ENCODE data around the gene JKAMP. TPM values are rescaled to one million over a fixed set of nuclear protein-coding genes. Genes with fewer than 3 reads are reported as not detected.
A peak's percentile ranks its signal among the peaks of the same experiment; 100 is the strongest.

JKAMP gene
- total and polyA plus RNA-seq, 2 of the 8 experiments (the other 6 are each of a cell fraction or from before 2014, with no cell fraction given) = 34.9 to 182 TPM

DNA sequence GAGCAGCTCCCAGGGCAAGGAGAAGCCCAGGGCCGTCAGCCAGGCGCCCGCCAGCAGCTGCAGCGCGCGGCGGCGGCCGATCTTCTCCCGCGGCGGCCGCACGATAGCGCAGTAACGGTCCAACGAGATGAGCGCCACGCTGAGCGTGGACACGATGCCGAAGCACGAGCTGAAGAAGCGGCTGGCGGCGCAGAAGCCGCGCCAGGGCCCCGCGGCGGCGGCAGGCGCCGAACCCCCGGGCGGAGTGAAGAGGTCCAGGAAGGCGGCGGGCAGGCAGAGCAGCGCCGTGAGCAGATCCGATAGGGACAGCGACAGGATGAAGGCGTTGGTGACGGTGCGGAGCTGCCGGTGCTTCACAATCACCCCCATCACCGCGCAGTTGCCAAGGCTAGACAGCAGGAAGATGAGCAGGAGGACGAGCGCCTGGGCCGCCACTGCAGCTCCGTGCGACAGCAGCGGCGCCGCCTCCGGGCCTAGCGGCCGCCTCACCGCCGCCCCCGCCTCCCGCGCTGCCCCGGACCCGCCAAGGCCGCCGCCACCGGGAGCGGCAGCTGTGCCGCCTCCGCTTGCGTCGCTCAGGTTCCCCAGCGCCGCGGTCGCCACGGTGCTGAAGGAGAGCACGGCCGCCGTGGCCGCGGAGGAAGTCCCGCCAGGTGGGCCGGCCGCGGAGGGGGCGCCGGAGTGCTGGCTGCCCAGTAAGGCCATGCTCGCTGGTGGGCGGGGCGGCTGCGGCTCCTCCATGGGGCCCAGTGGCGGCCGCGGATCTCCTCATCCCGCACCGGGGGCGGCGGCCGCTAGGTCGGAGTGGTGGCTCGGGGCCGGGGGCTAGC lies 19.6 kb upstream of the JKAMP start (continued):
- TF ChIP-seq HDAC2 (IDR thresholded peaks at IDR 0.05; ENCODE audit: borderline replicate concordance in 1 of 2, low read depth in 2 of 2, low read length in 2 of 2) (0 out of 4 replicates have a peak, but pooled peaks of 1 of the 2 experiments have one; percentile 35), CHD2 (IDR thresholded peaks at IDR 0.05; ENCODE audit: low read length) (no peak), CREB1 (IDR thresholded peaks at IDR 0.05) (no peak), RXRA (IDR thresholded peaks at IDR 0.05; ENCODE audit: insufficient read depth, low read depth, low read length) (no peak), POLR2AphosphoS5 (IDR thresholded peaks at IDR 0.05; ENCODE audit: low read depth, low read length) (no peak), ZNF274 (IDR thresholded peaks at IDR 0.05; ENCODE audit: borderline replicate concordance, extremely low read depth, low read length) (no peak), POLR2A (IDR thresholded peaks at IDR 0.05; ENCODE audit: control extremely low read depth in 1 of 2, low read depth in 2 of 2, low read length in 2 of 2) (no peak), BACH1 (IDR thresholded peaks at IDR 0.05; ENCODE audit: low read length) (no peak), CBX5 (IDR thresholded peaks at IDR 0.05; ENCODE audit: low read depth, low read length) (no peak), SP4 (IDR thresholded peaks at IDR 0.05; ENCODE audit: low read length) (no peak), SUZ12 (IDR thresholded peaks at IDR 0.05; ENCODE audit: low read length) (0 out of 2 replicates have a peak, but pooled peaks have one; percentile 39), RFX5 (IDR thresholded peaks at IDR 0.05; ENCODE audit: borderline replicate concordance, low read depth, low read length) (no peak), POU5F1 (IDR thresholded peaks at IDR 0.05; ENCODE audit: low read depth, low read length) (no peak), CTBP2 (IDR thresholded peaks at IDR 0.05; ENCODE audit: borderline replicate concordance, insufficient read depth, insufficient read length, low read length) (no peak), BCL11A (IDR thresholded peaks at IDR 0.05; ENCODE audit: low read depth in 2 of 2, low read length in 2 of 2) (no peak), GTF2F1 (IDR thresholded peaks at IDR 0.05; ENCODE audit: borderline replicate concordance, low read depth, low read length) (no peak), SIN3A (conservative IDR thresholded peaks at IDR 0.05 in 1 of 2, IDR thresholded peaks at IDR 0.05 in 1 of 2; ENCODE audit: low read depth in 1 of 2, low read length in 2 of 2) (peak in 1 of 2 experiments; percentile 50; a peak in 1 of 4 replicates), JUND (IDR thresholded peaks at IDR 0.05; ENCODE audit: low read length) (no peak), KDM4A (IDR thresholded peaks at IDR 0.05; ENCODE audit: low read depth, low read length, severe bottlenecking) (peak; percentile 49)
- TF ChIP-seq, protein P1, sequence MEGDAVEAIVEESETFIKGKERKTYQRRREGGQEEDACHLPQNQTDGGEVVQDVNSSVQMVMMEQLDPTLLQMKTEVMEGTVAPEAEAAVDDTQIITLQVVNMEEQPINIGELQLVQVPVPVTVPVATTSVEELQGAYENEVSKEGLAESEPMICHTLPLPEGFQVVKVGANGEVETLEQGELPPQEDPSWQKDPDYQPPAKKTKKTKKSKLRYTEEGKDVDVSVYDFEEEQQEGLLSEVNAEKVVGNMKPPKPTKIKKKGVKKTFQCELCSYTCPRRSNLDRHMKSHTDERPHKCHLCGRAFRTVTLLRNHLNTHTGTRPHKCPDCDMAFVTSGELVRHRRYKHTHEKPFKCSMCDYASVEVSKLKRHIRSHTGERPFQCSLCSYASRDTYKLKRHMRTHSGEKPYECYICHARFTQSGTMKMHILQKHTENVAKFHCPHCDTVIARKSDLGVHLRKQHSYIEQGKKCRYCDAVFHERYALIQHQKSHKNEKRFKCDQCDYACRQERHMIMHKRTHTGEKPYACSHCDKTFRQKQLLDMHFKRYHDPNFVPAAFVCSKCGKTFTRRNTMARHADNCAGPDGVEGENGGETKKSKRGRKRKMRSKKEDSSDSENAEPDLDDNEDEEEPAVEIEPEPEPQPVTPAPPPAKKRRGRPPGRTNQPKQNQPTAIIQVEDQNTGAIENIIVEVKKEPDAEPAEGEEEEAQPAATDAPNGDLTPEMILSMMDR (IDR thresholded peaks at IDR 0.05; ENCODE audit: control extremely low read depth in 1 of 3, insufficient read depth in 1 of 3, low read depth in 1 of 3, low read length in 3 of 3) = 0 out of 4 replicates have a peak, but pooled peaks of 1 of the 3 experiments have one; percentile 6
- TF ChIP-seq, protein P2, sequence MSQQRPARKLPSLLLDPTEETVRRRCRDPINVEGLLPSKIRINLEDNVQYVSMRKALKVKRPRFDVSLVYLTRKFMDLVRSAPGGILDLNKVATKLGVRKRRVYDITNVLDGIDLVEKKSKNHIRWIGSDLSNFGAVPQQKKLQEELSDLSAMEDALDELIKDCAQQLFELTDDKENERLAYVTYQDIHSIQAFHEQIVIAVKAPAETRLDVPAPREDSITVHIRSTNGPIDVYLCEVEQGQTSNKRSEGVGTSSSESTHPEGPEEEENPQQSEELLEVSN (IDR thresholded peaks at IDR 0.05) = no peak; the same call in 1 of the 2 replicates

All from H1 (cell line).